Endothelial cell of umbilical vein (primary cell): Measurements from ENCODE around the gene FAM83C. TPM values are rescaled to one million over a fixed set of nuclear protein-coding genes. Genes with fewer than 3 reads are reported as not detected.
A peak's percentile ranks its signal among the peaks of the same experiment; 100 is the strongest.

Experiments used
- BruUV-seq: library from RNA; stranded (reverse); fragments of 400-500 nt; replicated peaks from 2 replicates; lab custom pipeline; 2021; lab: Mats Ljungman, UMichigan
- CTCF ChIA-PET: fragments of 300-600, 350-600 bp; sonication (Branson Sonifier 250); formaldehyde crosslinking; loops from one replicate; lab custom pipeline; 2021; ENCODE audit warnings: antibody characterized with exemption, inconsistent platforms; lab: Charles Lee
- POLR2A ChIA-PET: fragments of 300-600, 350-600 bp; sonication (Branson Sonifier 250); formaldehyde crosslinking; loops from one replicate; lab custom pipeline; 2021; ENCODE audit warnings: antibody characterized with exemption, inconsistent platforms; lab: Charles Lee
- DNase-seq: peaks from one replicate; pipeline ENCODE4 v3.0.0-alpha.2; 2011; ENCODE audit warnings: low read depth, low spot score
- FAIRE-seq: peaks from 2 replicates; lab custom pipeline; 2011; peaks lifted over from hg19 to GRCh38; lab: Jason Lieb, UNC
- H2AFZ ChIP-seq: 2 replicates; pipeline ENCODE4 v1.6.0; 2012; ENCODE audit warnings: low read depth, low read length, control low read depth, inconsistent platforms
- H3K27ac ChIP-seq: 2 replicates; pipeline ENCODE4 v1.5.1; 2011; ENCODE audit warnings: low read depth, mild to moderate bottlenecking, control low read depth, low read length, moderate library complexity; ENCODE audit not compliant: insufficient read depth
- H3K27me3 ChIP-seq, 2 experiments: 2 replicates each; pipeline versions ENCODE4 v1.6.0 to v1.6.1; 2011; ENCODE audit warnings: low read length in 2 of 2, mixed read lengths in 1 of 2; ENCODE audit not compliant: control insufficient read depth in 2 of 2, insufficient read depth in 2 of 2
- H3K36me3 ChIP-seq, 2 experiments: 2 replicates in 1 of 2; 3 replicates in 1 of 2; pipeline ENCODE4 v1.5.1; 2011; ENCODE audit warnings: low read length in 2 of 2, mild to moderate bottlenecking in 1 of 2, moderate library complexity in 1 of 2; ENCODE audit not compliant: control insufficient read depth in 2 of 2, insufficient read depth in 2 of 2; ENCODE audit errors: extremely low read depth in 1 of 2
- H3K4me1 ChIP-seq: 3 replicates; pipeline ENCODE4 v1.5.1; 2011; ENCODE audit warnings: mild to moderate bottlenecking, low read length; ENCODE audit not compliant: control insufficient read depth, insufficient read depth; ENCODE audit errors: extremely low read depth
- H3K4me2 ChIP-seq: 2 replicates; pipeline ENCODE4 v1.6.1; 2011; ENCODE audit warnings: low read length, control low read depth, mixed read lengths; ENCODE audit not compliant: insufficient read depth
- H3K4me3 ChIP-seq, 3 experiments: fragments of 200-600 bp in 1 of 3; sonication (generic), shearing (Covaris generic) in 1 of 3; replicated peaks in 1 of 3; 2 replicates each; pipeline ENCODE4 v1.5.1; 2011 to 2016; ENCODE audit warnings: control low read depth in 3 of 3, low read length in 3 of 3, mild to moderate bottlenecking in 2 of 3, inconsistent platforms in 1 of 3, low read depth in 1 of 3, moderate library complexity in 1 of 3; ENCODE audit not compliant: insufficient read depth in 1 of 3
- H3K79me2 ChIP-seq: 2 replicates; pipeline ENCODE4 v1.6.0; 2012; ENCODE audit warnings: low read length, inconsistent platforms; ENCODE audit not compliant: control insufficient read depth, insufficient read depth
- H3K9ac ChIP-seq: replicated peaks from 2 replicates; pipeline ENCODE3; 2011; ENCODE audit warnings: low read length, control low read depth; ENCODE audit not compliant: insufficient read depth; ENCODE audit errors: extremely low read depth
- H3K9me1 ChIP-seq: replicated peaks from 3 replicates; pipeline ENCODE4 v1.6.0; 2011; ENCODE audit warnings: mild to moderate bottlenecking, low read length; ENCODE audit not compliant: control insufficient read depth, insufficient read depth; ENCODE audit errors: extremely low read depth
- H3K9me3 ChIP-seq: replicated peaks from 2 replicates; pipeline ENCODE4 v1.5.1; 2012; ENCODE audit warnings: low read length, inconsistent platforms; ENCODE audit not compliant: control insufficient read depth, insufficient read depth
- H4K20me1 ChIP-seq: replicated peaks from 2 replicates; pipeline ENCODE3; 2011; ENCODE audit warnings: mild to moderate bottlenecking, low read length; ENCODE audit not compliant: control insufficient read depth, insufficient read depth; ENCODE audit errors: extremely low read depth
- CTCF ChIP-seq, 2 donors: IDR thresholded peaks; 1 replicate in 1 of 2; 2 replicates in 1 of 2; pipeline ENCODE4 v1.5.1; 2011; ENCODE audit warnings: low read length in 2 of 2, mild to moderate bottlenecking in 2 of 2, moderate library complexity in 2 of 2, control low read depth in 1 of 2, inconsistent platforms in 1 of 2, low read depth in 1 of 2; ENCODE audit not compliant: insufficient read depth in 1 of 2; ENCODE audit errors: extremely low read depth in 1 of 2
- EZH2 ChIP-seq: IDR thresholded peaks from 2 replicates; pipeline ENCODE4 v1.6.1; 2012; ENCODE audit warnings: borderline replicate concordance, low read depth, mild to moderate bottlenecking, moderate library complexity, low read length, inconsistent platforms; ENCODE audit not compliant: severe bottlenecking
- FOS ChIP-seq: IDR thresholded peaks from 2 replicates; pipeline ENCODE4 v1.6.1; 2011; ENCODE audit warnings: mild to moderate bottlenecking, low read length, moderate library complexity, borderline replicate concordance; ENCODE audit not compliant: insufficient read depth
- GATA2 ChIP-seq: IDR thresholded peaks from 2 replicates; pipeline ENCODE4 v1.7.0; 2011; ENCODE audit warnings: low read depth, mild to moderate bottlenecking, moderate library complexity, mixed read lengths, low read length; ENCODE audit not compliant: insufficient read length, insufficient read depth
- JUN ChIP-seq: IDR thresholded peaks from 2 replicates; pipeline ENCODE4 v1.6.1; 2011; ENCODE audit warnings: borderline replicate concordance, low read depth; ENCODE audit not compliant: insufficient read length, insufficient read depth
- MAX ChIP-seq: IDR thresholded peaks from 2 replicates; pipeline ENCODE4 v1.6.1; 2011; ENCODE audit not compliant: insufficient read depth, insufficient read length
- MYC ChIP-seq: IDR thresholded peaks from one replicate; pipeline ENCODE4 v1.6.1; 2011; ENCODE audit warnings: mild to moderate bottlenecking, low read depth, low read length
- POLR2A ChIP-seq: IDR thresholded peaks from 2 replicates; pipeline ENCODE4 v1.6.1; 2012; ENCODE audit warnings: low read depth, mild to moderate bottlenecking, control low read depth, low read length
- POLR2AphosphoS5 ChIP-seq: IDR thresholded peaks from 2 replicates; pipeline ENCODE4 v1.6.1; 2012; ENCODE audit warnings: low read depth, mild to moderate bottlenecking, control low read depth, low read length, moderate library complexity; ENCODE audit not compliant: insufficient read depth
- dilution Hi-C: fragments of 300-500 bp; cut with MboI; formaldehyde crosslinking; loops from one replicate; pipeline ENCODE4 v1.15.0; 2019; ENCODE audit warnings: low sequenced_read_pairs; ENCODE audit not compliant: extremely low pct_ligation_motif_present
- intact Hi-C: fragments of 100-400 bp; cut with micrococcal nuclease; formaldehyde crosslinking; loops from one replicate; pipeline ENCODE4 v1.10.0; 2022
- polyA plus RNA-seq, 4 experiments: library from polyadenylated mRNA; depleted of rRNA in 3 of 4; stranded (reverse) in 3 of 4; unstranded in 1 of 4; fragments of >200 nt; gene quantifications; 2 replicates each; pipeline versions ENCODE4 v1.2.1 to v1.2.3, GENCODE V29; 2011 to 2012; ENCODE audit warnings: missing spikeins in 1 of 4
- total RNA-seq: library from RNA; stranded (reverse); gene quantifications from 2 replicates; pipeline ENCODE4 v1.2.3, GENCODE V29; 2021

The FAM83C gene
- total and polyA plus RNA-seq, 2 donors (not counting 3 experiments of a cell fraction or from before 2014, with no cell fraction given), result not detected

GRCh38 chr20:35284267-35284991 lies 7.8 kb downstream of the FAM83C start, which contains the start of gene EIF6:
Gene EIF6 (minus strand): TSS chr20:35284772. CDS start chr20:35284487, 285 bp downstream.
- BruUV-seq, result no TSS peak
- peaks cover 10 to 13% of the 10 kb centered on the region in 2 experiments for H3K36me3 ChIP-seq
- H3K4me1 ChIP-seq, result peaks cover 12% of the 10 kb centered on the region
- peaks cover 33% of the 10 kb centered on the region for H3K79me2 ChIP-seq
- dilution Hi-C loops (no loop called here), intact Hi-C loops (loop anchor here (1.0 kb wide), 1 partner anchor 20 kb away; no protein-coding TSS in a partner anchor)
- H3K27me3 ChIP-seq, result no peaks in the 10 kb centered on the region
- no peaks in the 10 kb centered on the region for H3K9me3 ChIP-seq
- no peaks in the 10 kb centered on the region for H4K20me1 ChIP-seq
- CTCF ChIA-PET, result interaction anchor here (0.7 to 1.8 kb wide), 6 partner anchors 12 to 163 kb away, joined by 3 to 11 read pairs (median 9); partner anchors contain the start of gene GDF5
- no peaks in the 10 kb centered on the region for H3K9me1 ChIP-seq
- peak within 1 kb of the TSS; percentile 59 for H3K27ac ChIP-seq
- H3K4me2 ChIP-seq, result peak within 1 kb of the TSS; percentile 87
- DNase-seq (peak; percentile 77), FAIRE-seq (peak; percentile 92)
- peak within 1 kb of the TSS; percentile 98 for H2AFZ ChIP-seq
- H3K9ac ChIP-seq, result peak within 1 kb of the TSS; percentile 89
- TF ChIP-seq GATA2 (no peak), FOS (no peak), JUN (no peak), MYC (no peak), MAX (peak; percentile 9), POLR2AphosphoS5 (peak; percentile 78), CTCF (IDR thresholded peaks at IDR 0.05; ENCODE audit: extremely low read depth in 1 of 2, insufficient read depth in 1 of 2, low read depth in 1 of 2, low read length in 2 of 2) (no peak), POLR2A (peak; percentile 67), EZH2 (no peak)
- POLR2A ChIA-PET, result interaction anchor here (0.6 to 1.6 kb wide), 6 partner anchors 9 to 377 kb away, joined by 3 to 5 read pairs (median 4); partner anchors contain the start of genes CEP250 and EDEM2
- peak within 1 kb of the TSS; percentile 82 to 93 (median 89) for H3K4me3 ChIP-seq
